Spleen (tissue), 7 donors: ENCODE results near the gene CIZ1.

Experiments
- CTCF ChIP-seq, 11 experiments: fragments of 200-600 bp in 7 of 11; fragments of 450-650 bp in 4 of 11; sonication (generic) in 4 of 11; IDR thresholded peaks in 8 of 11; conservative IDR thresholded peaks in 3 of 11; 1 replicate in 7 of 11; 2 replicates in 4 of 11; pipeline versions ENCODE4 v1.4.0 to v1.8.0; 2016 to 2021; ENCODE audit warnings: antibody characterized with exemption in 11 of 11, inconsistent platforms in 4 of 11, mild to moderate bottlenecking in 1 of 11
- POLR2A ChIP-seq, 3 donors: fragments of 450-650 bp; IDR thresholded peaks; one replicate each; pipeline ENCODE4 v1.5.1; 2017; ENCODE audit warnings: antibody characterized with exemption in 3 of 3, mild to moderate bottlenecking in 1 of 3
- donor health status: DM: no; HTN: no; CAD: no; lungs with moderate emphysema.
- donor health status: DM: no; HTN: no; CAD: no.
- donor health status: DM: no; HTN: no; CAD: no.

DNA sequence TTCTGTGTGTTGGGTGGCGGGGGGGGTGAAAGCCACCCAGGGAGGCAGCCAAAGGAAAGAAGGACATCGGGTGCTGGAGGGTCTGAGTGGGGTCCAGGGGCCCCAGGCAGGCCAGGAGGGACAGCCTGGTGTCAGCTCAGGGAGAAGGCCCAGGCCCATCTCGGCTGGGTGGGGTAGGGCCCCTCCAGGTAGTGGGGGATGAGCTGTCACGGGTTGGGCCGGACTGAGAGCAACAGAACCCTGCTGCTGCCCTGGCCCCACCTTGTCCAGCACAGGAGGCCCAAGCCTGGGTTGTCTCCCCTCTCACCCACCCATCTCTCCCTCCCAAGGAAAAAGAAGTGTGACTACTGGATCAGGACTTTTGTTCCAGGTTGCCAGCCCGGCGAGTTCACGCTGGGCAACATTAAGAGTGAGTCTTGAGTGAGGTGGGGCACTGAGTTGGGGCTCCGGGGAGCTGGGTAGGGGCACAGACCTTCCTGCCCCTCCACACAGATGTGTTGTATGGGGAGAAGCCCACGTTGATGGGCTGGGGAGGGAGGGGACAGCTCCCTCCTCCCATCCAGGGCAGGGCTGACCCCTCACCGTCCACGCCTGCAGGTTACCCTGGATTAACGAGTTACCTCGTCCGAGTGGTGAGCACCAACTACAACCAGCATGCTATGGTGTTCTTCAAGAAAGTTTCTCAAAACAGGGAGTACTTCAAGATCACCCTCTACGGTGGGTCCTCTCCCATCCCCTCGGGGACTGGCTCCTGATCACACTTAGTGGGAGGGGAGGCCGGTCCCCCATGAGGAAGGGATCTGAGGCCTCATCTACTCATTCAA is 39.9 kb downstream of the CIZ1 start:
- TF ChIP-seq CTCF (IDR thresholded peaks at IDR 0.05 in 8 of 11, conservative IDR thresholded peaks at IDR 0.05 in 3 of 11) (no peak), POLR2A (IDR thresholded peaks at IDR 0.05) (no peak)
